ENCODE data around the gene PIGZ. TPM values are rescaled to one million over a fixed set of nuclear protein-coding genes. Genes with fewer than 3 reads are reported as not detected.

The PIGZ gene
- total and polyA plus RNA-seq, 9 of the 15 experiments (the other 6 are each of a cell fraction or from before 2014, with no cell fraction given): 0.15 to 1.8 (median 0.76) TPM

DNA sequence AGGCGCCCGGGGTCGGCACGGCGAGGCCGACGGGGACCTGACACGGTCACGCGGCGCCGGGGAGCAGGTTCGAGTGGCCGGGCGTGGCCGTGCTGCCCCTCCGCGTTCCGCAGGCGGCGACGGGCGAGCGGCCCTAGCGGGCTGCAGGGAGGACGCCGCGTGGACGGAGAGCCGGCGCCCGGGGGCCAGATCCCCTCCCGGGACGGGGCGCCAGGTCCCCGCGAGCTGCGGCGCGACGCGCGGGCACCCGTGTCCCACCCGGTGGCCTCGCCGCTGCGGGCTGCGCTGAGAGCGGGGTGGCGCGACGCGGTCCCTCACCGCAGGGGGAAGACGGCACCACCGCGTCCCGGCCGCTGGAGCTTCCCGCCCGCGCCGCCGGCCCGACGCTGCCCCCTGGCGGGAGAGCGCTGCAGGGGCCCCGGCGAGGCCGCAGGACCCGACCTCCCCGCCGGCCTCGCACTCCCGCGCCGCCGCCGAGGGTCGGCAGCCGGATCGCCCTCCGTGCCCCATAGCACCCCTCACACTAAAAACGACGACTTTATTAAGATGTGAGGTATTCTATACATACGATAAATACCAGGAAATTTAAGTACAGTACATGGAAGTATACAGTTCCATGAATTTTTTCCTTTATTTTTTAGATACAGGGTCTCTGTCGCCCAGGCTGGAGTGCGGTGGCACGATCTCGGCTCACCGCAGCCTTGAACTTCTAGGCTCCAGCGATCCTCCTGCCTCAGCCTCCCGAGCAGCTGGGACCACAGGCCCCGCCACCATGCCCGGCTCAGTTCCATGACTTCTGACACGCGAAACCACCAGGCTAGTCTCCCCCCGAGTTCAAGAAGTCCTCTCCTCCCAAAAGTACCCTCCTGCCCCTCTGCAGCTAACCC lies 1.3 kb upstream of the PIGZ start (continued):
- TF ChIP-seq, protein P1, sequence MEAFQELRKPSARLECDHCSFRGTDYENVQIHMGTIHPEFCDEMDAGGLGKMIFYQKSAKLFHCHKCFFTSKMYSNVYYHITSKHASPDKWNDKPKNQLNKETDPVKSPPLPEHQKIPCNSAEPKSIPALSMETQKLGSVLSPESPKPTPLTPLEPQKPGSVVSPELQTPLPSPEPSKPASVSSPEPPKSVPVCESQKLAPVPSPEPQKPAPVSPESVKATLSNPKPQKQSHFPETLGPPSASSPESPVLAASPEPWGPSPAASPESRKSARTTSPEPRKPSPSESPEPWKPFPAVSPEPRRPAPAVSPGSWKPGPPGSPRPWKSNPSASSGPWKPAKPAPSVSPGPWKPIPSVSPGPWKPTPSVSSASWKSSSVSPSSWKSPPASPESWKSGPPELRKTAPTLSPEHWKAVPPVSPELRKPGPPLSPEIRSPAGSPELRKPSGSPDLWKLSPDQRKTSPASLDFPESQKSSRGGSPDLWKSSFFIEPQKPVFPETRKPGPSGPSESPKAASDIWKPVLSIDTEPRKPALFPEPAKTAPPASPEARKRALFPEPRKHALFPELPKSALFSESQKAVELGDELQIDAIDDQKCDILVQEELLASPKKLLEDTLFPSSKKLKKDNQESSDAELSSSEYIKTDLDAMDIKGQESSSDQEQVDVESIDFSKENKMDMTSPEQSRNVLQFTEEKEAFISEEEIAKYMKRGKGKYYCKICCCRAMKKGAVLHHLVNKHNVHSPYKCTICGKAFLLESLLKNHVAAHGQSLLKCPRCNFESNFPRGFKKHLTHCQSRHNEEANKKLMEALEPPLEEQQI (IDR thresholded peaks at IDR 0.05): no peak
- TF ChIP-seq PHF8 (IDR thresholded peaks at IDR 0.05; ENCODE audit: borderline replicate concordance, low read length) (peak; percentile 53; the same call in 1 of the 2 replicates), ILF3 (IDR thresholded peaks at IDR 0.05; ENCODE audit: borderline replicate concordance) (no peak), NONO (IDR thresholded peaks at IDR 0.05; ENCODE audit: low read depth in 2 of 2, low read length in 1 of 2) (peak; percentile 22 to 82; a peak in 3 of 4 replicates), RCOR1 (IDR thresholded peaks at IDR 0.05; ENCODE audit: borderline replicate concordance in 1 of 2, low read depth in 2 of 2, low read length in 2 of 2) (no peak), SIRT6 (IDR thresholded peaks at IDR 0.05; ENCODE audit: low read depth, low read length) (no peak), ZNF3 (CRISPR knock-in tag; IDR thresholded peaks at IDR 0.05) (no peak)
- TF ChIP-seq, protein P2, sequence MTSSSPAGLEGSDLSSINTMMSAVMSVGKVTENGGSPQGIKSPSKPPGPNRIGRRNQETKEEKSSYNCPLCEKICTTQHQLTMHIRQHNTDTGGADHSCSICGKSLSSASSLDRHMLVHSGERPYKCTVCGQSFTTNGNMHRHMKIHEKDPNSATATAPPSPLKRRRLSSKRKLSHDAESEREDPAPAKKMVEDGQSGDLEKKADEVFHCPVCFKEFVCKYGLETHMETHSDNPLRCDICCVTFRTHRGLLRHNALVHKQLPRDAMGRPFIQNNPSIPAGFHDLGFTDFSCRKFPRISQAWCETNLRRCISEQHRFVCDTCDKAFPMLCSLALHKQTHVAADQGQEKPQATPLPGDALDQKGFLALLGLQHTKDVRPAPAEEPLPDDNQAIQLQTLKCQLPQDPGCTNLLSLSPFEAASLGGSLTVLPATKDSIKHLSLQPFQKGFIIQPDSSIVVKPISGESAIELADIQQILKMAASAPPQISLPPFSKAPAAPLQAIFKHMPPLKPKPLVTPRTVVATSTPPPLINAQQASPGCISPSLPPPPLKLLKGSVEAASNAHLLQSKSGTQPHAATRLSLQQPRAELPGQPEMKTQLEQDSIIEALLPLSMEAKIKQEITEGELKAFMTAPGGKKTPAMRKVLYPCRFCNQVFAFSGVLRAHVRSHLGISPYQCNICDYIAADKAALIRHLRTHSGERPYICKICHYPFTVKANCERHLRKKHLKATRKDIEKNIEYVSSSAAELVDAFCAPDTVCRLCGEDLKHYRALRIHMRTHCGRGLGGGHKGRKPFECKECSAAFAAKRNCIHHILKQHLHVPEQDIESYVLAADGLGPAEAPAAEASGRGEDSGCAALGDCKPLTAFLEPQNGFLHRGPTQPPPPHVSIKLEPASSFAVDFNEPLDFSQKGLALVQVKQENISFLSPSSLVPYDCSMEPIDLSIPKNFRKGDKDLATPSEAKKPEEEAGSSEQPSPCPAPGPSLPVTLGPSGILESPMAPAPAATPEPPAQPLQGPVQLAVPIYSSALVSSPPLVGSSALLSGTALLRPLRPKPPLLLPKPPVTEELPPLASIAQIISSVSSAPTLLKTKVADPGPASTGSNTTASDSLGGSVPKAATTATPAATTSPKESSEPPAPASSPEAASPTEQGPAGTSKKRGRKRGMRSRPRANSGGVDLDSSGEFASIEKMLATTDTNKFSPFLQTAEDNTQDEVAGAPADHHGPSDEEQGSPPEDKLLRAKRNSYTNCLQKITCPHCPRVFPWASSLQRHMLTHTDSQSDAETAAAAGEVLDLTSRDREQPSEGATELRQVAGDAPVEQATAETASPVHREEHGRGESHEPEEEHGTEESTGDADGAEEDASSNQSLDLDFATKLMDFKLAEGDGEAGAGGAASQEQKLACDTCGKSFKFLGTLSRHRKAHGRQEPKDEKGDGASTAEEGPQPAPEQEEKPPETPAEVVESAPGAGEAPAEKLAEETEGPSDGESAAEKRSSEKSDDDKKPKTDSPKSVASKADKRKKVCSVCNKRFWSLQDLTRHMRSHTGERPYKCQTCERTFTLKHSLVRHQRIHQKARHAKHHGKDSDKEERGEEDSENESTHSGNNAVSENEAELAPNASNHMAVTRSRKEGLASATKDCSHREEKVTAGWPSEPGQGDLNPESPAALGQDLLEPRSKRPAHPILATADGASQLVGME (CRISPR knock-in tag; IDR thresholded peaks at IDR 0.05): no peak
- TF ChIP-seq, protein P3, sequence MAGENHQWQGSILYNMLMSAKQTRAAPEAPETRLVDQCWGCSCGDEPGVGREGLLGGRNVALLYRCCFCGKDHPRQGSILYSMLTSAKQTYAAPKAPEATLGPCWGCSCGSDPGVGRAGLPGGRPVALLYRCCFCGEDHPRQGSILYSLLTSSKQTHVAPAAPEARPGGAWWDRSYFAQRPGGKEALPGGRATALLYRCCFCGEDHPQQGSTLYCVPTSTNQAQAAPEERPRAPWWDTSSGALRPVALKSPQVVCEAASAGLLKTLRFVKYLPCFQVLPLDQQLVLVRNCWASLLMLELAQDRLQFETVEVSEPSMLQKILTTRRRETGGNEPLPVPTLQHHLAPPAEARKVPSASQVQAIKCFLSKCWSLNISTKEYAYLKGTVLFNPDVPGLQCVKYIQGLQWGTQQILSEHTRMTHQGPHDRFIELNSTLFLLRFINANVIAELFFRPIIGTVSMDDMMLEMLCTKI (IDR thresholded peaks at IDR 0.05; ENCODE audit: partially characterized antibody): no peak
- TF ChIP-seq, protein P4, sequence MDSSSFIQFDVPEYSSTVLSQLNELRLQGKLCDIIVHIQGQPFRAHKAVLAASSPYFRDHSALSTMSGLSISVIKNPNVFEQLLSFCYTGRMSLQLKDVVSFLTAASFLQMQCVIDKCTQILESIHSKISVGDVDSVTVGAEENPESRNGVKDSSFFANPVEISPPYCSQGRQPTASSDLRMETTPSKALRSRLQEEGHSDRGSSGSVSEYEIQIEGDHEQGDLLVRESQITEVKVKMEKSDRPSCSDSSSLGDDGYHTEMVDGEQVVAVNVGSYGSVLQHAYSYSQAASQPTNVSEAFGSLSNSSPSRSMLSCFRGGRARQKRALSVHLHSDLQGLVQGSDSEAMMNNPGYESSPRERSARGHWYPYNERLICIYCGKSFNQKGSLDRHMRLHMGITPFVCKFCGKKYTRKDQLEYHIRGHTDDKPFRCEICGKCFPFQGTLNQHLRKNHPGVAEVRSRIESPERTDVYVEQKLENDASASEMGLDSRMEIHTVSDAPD (CRISPR knock-in tag; IDR thresholded peaks at IDR 0.05): no peak
- TF ChIP-seq, protein P5, sequence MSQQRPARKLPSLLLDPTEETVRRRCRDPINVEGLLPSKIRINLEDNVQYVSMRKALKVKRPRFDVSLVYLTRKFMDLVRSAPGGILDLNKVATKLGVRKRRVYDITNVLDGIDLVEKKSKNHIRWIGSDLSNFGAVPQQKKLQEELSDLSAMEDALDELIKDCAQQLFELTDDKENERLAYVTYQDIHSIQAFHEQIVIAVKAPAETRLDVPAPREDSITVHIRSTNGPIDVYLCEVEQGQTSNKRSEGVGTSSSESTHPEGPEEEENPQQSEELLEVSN (IDR thresholded peaks at IDR 0.05; ENCODE audit: borderline replicate concordance in 1 of 2, extremely low read depth in 1 of 2, insufficient read depth in 1 of 2, insufficient read length in 1 of 2, low read depth in 1 of 2, low read length in 1 of 2, poor library complexity in 1 of 2, severe bottlenecking in 1 of 2): peak; percentile 98
